H9 (cell line): ENCODE results near the gene GAGE13. TPM values are rescaled to one million over a fixed set of nuclear protein-coding genes. Genes with fewer than 3 reads are reported as not detected.

Experiments used
- DNase-seq: peaks from one replicate; pipeline ENCODE4 v3.0.0-alpha.2; 2017
- H2AFZ ChIP-seq: one replicate; pipeline ENCODE4 v1.6.1; 2013; ENCODE audit warnings: mild to moderate bottlenecking, low read length, control low read depth, moderate library complexity
- H2AK5ac ChIP-seq: 2 replicates; pipeline ENCODE4 v1.6.1; 2013; ENCODE audit warnings: low read length, control low read depth, mixed read lengths; ENCODE audit not compliant: insufficient read length
- H2BK120ac ChIP-seq: one replicate; pipeline ENCODE4 v1.6.1; 2013; ENCODE audit warnings: low read depth, mild to moderate bottlenecking, low read length, control low read depth, inconsistent platforms; ENCODE audit not compliant: poor library complexity, severe bottlenecking
- H2BK12ac ChIP-seq: 2 replicates; pipeline ENCODE4 v1.6.1; 2013; ENCODE audit warnings: low read length, control low read depth, mixed read lengths, low read depth; ENCODE audit not compliant: insufficient read length
- H2BK15ac ChIP-seq: 2 replicates; pipeline ENCODE4 v1.6.1; 2013; ENCODE audit warnings: low read depth, low read length, control low read depth
- H2BK20ac ChIP-seq: one replicate; pipeline ENCODE4 v1.6.1; 2013; ENCODE audit warnings: low read depth, mild to moderate bottlenecking, low read length, control low read depth, inconsistent platforms; ENCODE audit not compliant: poor library complexity, severe bottlenecking
- H2BK5ac ChIP-seq: 2 replicates; pipeline ENCODE4 v1.6.1; 2013; ENCODE audit warnings: low read length, control low read depth, mixed read lengths; ENCODE audit not compliant: insufficient read length
- H3K14ac ChIP-seq: 2 replicates; pipeline ENCODE4 v1.6.1; 2013; ENCODE audit warnings: low read length, control low read depth; ENCODE audit not compliant: insufficient read depth
- H3K18ac ChIP-seq: 2 replicates; pipeline ENCODE4 v1.6.1; 2013; ENCODE audit warnings: low read depth, mild to moderate bottlenecking, mixed read lengths, low read length, control low read depth; ENCODE audit not compliant: insufficient read length
- H3K23ac ChIP-seq: 2 replicates; pipeline ENCODE4 v1.6.1; 2013; ENCODE audit warnings: low read length, control low read depth, mixed read lengths, low read depth; ENCODE audit not compliant: insufficient read length
- H3K23me2 ChIP-seq: 2 replicates; pipeline ENCODE4 v1.6.1; 2013; ENCODE audit warnings: low read depth, mild to moderate bottlenecking, mixed read lengths, low read length, control low read depth; ENCODE audit not compliant: insufficient read length, poor library complexity, severe bottlenecking
- H3K27ac ChIP-seq: 2 replicates; pipeline ENCODE4 v1.5.1; 2013; ENCODE audit warnings: low read length, control low read depth, mixed read lengths, low read depth; ENCODE audit not compliant: insufficient read length
- H3K27me3 ChIP-seq: 2 replicates; pipeline ENCODE4 v1.6.1; 2013; ENCODE audit warnings: low read length, control low read depth, inconsistent platforms; ENCODE audit not compliant: insufficient read depth
- H3K4ac ChIP-seq: 2 replicates; pipeline ENCODE4 v1.6.1; 2013; ENCODE audit warnings: low read depth, mild to moderate bottlenecking, control low read depth, inconsistent platforms, low read length, moderate library complexity
- H3K4me1 ChIP-seq: 2 replicates; pipeline ENCODE4 v1.6.1; 2013; ENCODE audit warnings: low read length, control low read depth, inconsistent platforms; ENCODE audit not compliant: insufficient read depth
- H3K4me2 ChIP-seq: 2 replicates; pipeline ENCODE4 v1.6.1; 2013; ENCODE audit warnings: low read length, control low read depth, mixed read lengths; ENCODE audit not compliant: insufficient read length, insufficient read depth
- H3K56ac ChIP-seq: 2 replicates; pipeline ENCODE4 v1.6.1; 2013; ENCODE audit warnings: low read depth, mild to moderate bottlenecking, mixed read lengths, low read length, control low read depth; ENCODE audit not compliant: insufficient read length
- H3K79me1 ChIP-seq: 2 replicates; pipeline ENCODE4 v1.6.1; 2013; ENCODE audit warnings: low read depth, mild to moderate bottlenecking, moderate library complexity, low read length, control low read depth, inconsistent platforms; ENCODE audit not compliant: insufficient read depth, poor library complexity, severe bottlenecking
- H3K79me2 ChIP-seq: 2 replicates; pipeline ENCODE4 v1.6.1; 2013; ENCODE audit warnings: low read length, control low read depth, inconsistent platforms; ENCODE audit not compliant: insufficient read depth
- H3K9ac ChIP-seq: 2 replicates; pipeline ENCODE4 v1.6.1; 2013; ENCODE audit warnings: low read length, control low read depth, mixed read lengths; ENCODE audit not compliant: insufficient read length; ENCODE audit errors: extremely low read depth
- H3K9me3 ChIP-seq: one replicate; pipeline ENCODE4 v1.6.1; 2013; ENCODE audit warnings: low read depth, low read length, inconsistent platforms; ENCODE audit not compliant: control insufficient read depth
- H3T11ph ChIP-seq: one replicate; pipeline ENCODE4 v1.6.1; 2013; ENCODE audit warnings: mild to moderate bottlenecking, low read length, control low read depth, inconsistent platforms
- H4K20me1 ChIP-seq: one replicate; pipeline ENCODE4 v1.6.1; 2013; ENCODE audit not compliant: control insufficient read depth, insufficient read length, insufficient read depth
- H4K5ac ChIP-seq: 2 replicates; pipeline ENCODE4 v1.6.1; 2013; ENCODE audit warnings: low read depth, mild to moderate bottlenecking, mixed read lengths, low read length, control low read depth; ENCODE audit not compliant: insufficient read length
- H4K8ac ChIP-seq: replicated peaks from 2 replicates; pipeline ENCODE4 v1.6.1; 2013; ENCODE audit warnings: low read length, control low read depth, mixed read lengths, low read depth; ENCODE audit not compliant: insufficient read length
- H4K91ac ChIP-seq: 2 replicates; pipeline ENCODE4 v1.6.1; 2013; ENCODE audit warnings: low read depth, mild to moderate bottlenecking, moderate library complexity, mixed read lengths, low read length, control low read depth; ENCODE audit not compliant: insufficient read length
- H3K27ac Mint-ChIP-seq, 3 experiments: 2 replicates in 2 of 3; 3 replicates in 1 of 3; pipeline ENCODE4 v1.8.0; 2020 to 2021; ENCODE audit warnings: mixed read lengths in 3 of 3, mild to moderate bottlenecking in 1 of 3, moderate library complexity in 1 of 3
- H3K27me3 Mint-ChIP-seq: 2 replicates; pipeline ENCODE4 v1.8.0; 2021; ENCODE audit warnings: low read depth, mild to moderate bottlenecking, moderate library complexity, mixed read lengths
- H3K36me3 Mint-ChIP-seq, 3 experiments: 2 replicates in 2 of 3; 3 replicates in 1 of 3; pipeline ENCODE4 v1.8.0; 2020 to 2021; ENCODE audit warnings: low read depth in 3 of 3, mixed read lengths in 3 of 3; ENCODE audit not compliant: insufficient read depth in 1 of 3
- H3K4me1 Mint-ChIP-seq, 2 experiments: 2 replicates each; pipeline ENCODE4 v1.8.0; 2020; ENCODE audit warnings: mixed read lengths in 2 of 2
- H3K4me3 Mint-ChIP-seq, 2 experiments: 2 replicates in 1 of 2; 3 replicates in 1 of 2; pipeline ENCODE4 v1.8.0; 2020 to 2021; ENCODE audit warnings: mild to moderate bottlenecking in 2 of 2, mixed read lengths in 2 of 2, moderate library complexity in 1 of 2
- H3K9me3 Mint-ChIP-seq, 2 experiments: 2 replicates in 1 of 2; 3 replicates in 1 of 2; pipeline ENCODE4 v1.8.0; 2020; ENCODE audit warnings: mild to moderate bottlenecking in 2 of 2, mixed read lengths in 2 of 2, moderate library complexity in 1 of 2
- WGBS: extraction: QIAGEN DNeasy Blood & Tissue Kit; methylation state at CpG from one replicate; pipeline ENCODE4 v1.1.7; 2013; ENCODE audit warnings: missing lambda C conversion rate, low lambda C conversion rate, mixed read lengths; ENCODE audit not compliant: insufficient read length; ENCODE audit errors: extremely low coverage; 5-methylcytosine and 5-hydroxymethylcytosine counted together
- total RNA-seq: library from RNA; stranded (reverse); gene quantifications from 2 replicates; pipeline ENCODE4 v1.2.1, GENCODE V29; 2021
- TF ChIP-seq, protein P1 (sequence below): fragments of 200-600 bp; sonication (generic); conservative IDR thresholded peaks from 3 replicates; pipeline ENCODE4 v1.8.0; 2021; ENCODE audit warnings: antibody characterized with exemption, mild to moderate bottlenecking

GAGE13 gene
- total RNA-seq, 1 experiment from 2014 or later, result not detected

GRCh38 chrX:49287665-49288064 lies 43.7 kb upstream of the GAGE13 start:
- Histone ChIP-seq H3K4me1 (no peaks in the 10 kb centered on the region), H3K9ac (no peak overlapping the region), H2BK120ac (no peak overlapping the region), H3T11ph (no peak overlapping the region), H3K18ac (no peak overlapping the region), H3K27ac (no peak overlapping the region), H3K27me3 (no peaks in the 10 kb centered on the region), H2BK15ac (no peak overlapping the region), H2AFZ (no peak overlapping the region), H3K9me3 (peaks cover 24% of the 10 kb centered on the region), H3K4me2 (no peak overlapping the region), H4K91ac (no peak overlapping the region), H2BK12ac (no peak overlapping the region), H3K23me2 (no peaks in the 10 kb centered on the region), H3K23ac (no peak overlapping the region), H3K79me2 (no peaks in the 10 kb centered on the region), H2BK20ac (no peak overlapping the region), H3K14ac (no peak overlapping the region), H2BK5ac (no peak overlapping the region), H3K56ac (no peak overlapping the region), H3K79me1 (no peaks in the 10 kb centered on the region), H4K20me1 (no peaks in the 10 kb centered on the region), H4K8ac (no peak overlapping the region), H3K4ac (no peak overlapping the region), H2AK5ac (no peak overlapping the region), H4K5ac (no peak overlapping the region)
- Mint-ChIP-seq H3K36me3 (peaks cover 0 to 6% (median 1%) of the 10 kb centered on the region in 3 experiments; a peak in 6 of 7 replicates), H3K27ac (no peak overlapping the region), H3K4me3 (no peak overlapping the region; a peak in 1 of 5 replicates), H3K27me3 (peaks cover 2% of the 10 kb centered on the region), H3K9me3 (peaks cover 60 to 72% of the 10 kb centered on the region in 2 experiments), H3K4me1 (peaks cover 6 to 9% of the 10 kb centered on the region in 2 experiments)
- DNase-seq, result no peak
- TF ChIP-seq, protein P1, sequence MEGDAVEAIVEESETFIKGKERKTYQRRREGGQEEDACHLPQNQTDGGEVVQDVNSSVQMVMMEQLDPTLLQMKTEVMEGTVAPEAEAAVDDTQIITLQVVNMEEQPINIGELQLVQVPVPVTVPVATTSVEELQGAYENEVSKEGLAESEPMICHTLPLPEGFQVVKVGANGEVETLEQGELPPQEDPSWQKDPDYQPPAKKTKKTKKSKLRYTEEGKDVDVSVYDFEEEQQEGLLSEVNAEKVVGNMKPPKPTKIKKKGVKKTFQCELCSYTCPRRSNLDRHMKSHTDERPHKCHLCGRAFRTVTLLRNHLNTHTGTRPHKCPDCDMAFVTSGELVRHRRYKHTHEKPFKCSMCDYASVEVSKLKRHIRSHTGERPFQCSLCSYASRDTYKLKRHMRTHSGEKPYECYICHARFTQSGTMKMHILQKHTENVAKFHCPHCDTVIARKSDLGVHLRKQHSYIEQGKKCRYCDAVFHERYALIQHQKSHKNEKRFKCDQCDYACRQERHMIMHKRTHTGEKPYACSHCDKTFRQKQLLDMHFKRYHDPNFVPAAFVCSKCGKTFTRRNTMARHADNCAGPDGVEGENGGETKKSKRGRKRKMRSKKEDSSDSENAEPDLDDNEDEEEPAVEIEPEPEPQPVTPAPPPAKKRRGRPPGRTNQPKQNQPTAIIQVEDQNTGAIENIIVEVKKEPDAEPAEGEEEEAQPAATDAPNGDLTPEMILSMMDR, result no peak
- no CpG with 5 or more reads among the region's 1 CpG for WGBS
